Measurements from ENCODE around the gene C1orf159. TPM values are rescaled to one million over a fixed set of nuclear protein-coding genes. Genes with fewer than 3 reads are reported as not detected.

The C1orf159 gene
- total RNA-seq, 1 donor from 2014 or later = 9.7 TPM

- Histone ChIP-seq H3K27me3 (no peaks in the 10 kb centered on the region), H3K4me3 (no peak overlapping the region), H3K4me1 (peaks cover 14% of the 10 kb centered on the region), H3K9me3 (no peaks in the 10 kb centered on the region), H3K36me3 (peaks cover 12% of the 10 kb centered on the region), H3K27ac (no peak overlapping the region)
- DNase-seq = no peak
- no peak for ATAC-seq
- TF ChIP-seq CTCF (IDR thresholded peaks at IDR 0.05) = no peak
- intact Hi-C loops (cut with DNase I) = no loop called here
Observed at GRCh38 chr1:1043921-1044320, 72.0 kb downstream of the C1orf159 start.

GRCh38 chr1:1043411-1043810 lies 72.5 kb downstream of the C1orf159 start:
- H3K4me1 ChIP-seq = peaks cover 17% of the 10 kb centered on the region
- intact Hi-C loops (cut with DNase I) = no loop called here
- ATAC-seq (no peak), DNase-seq (no peak)
- peaks cover 12% of the 10 kb centered on the region for H3K36me3 ChIP-seq
- no peaks in the 10 kb centered on the region for H3K9me3 ChIP-seq
- no peaks in the 10 kb centered on the region for H3K27me3 ChIP-seq
- no peak overlapping the region for H3K27ac ChIP-seq
- no peak overlapping the region for H3K4me3 ChIP-seq
- no peak for TF ChIP-seq CTCF (IDR thresholded peaks at IDR 0.05)

GRCh38 chr1:1042835-1043234 lies 73.1 kb downstream of the C1orf159 start:
- intact Hi-C loops (cut with DNase I) = no loop called here
- no peak for TF ChIP-seq CTCF (IDR thresholded peaks at IDR 0.05)
- Histone ChIP-seq H3K9me3 (no peaks in the 10 kb centered on the region), H3K4me3 (no peak overlapping the region), H3K4me1 (peaks cover 17% of the 10 kb centered on the region), H3K36me3 (peaks cover 12% of the 10 kb centered on the region), H3K27me3 (no peaks in the 10 kb centered on the region), H3K27ac (no peak overlapping the region)
- no peak for ATAC-seq
- no peak for DNase-seq

- H3K4me3 ChIP-seq = no peak overlapping the region
- H3K9me3 ChIP-seq = no peaks in the 10 kb centered on the region
- peaks cover 2% of the 10 kb centered on the region for H3K36me3 ChIP-seq
- ATAC-seq (no peak), DNase-seq (no peak)
- no peak for TF ChIP-seq CTCF (IDR thresholded peaks at IDR 0.05)
- H3K27me3 ChIP-seq = no peaks in the 10 kb centered on the region
- H3K4me1 ChIP-seq = peaks cover 17% of the 10 kb centered on the region
- H3K27ac ChIP-seq = no peak overlapping the region
- intact Hi-C loops (cut with DNase I) = no loop called here
Observed at GRCh38 chr1:1041873-1042272, 74.0 kb downstream of the C1orf159 start.

GRCh38 chr1:1041092-1041523 lies 74.8 kb downstream of the C1orf159 start:
- TF ChIP-seq CTCF (IDR thresholded peaks at IDR 0.05) = no peak
- ATAC-seq (no peak), DNase-seq (no peak)
- intact Hi-C loops (cut with DNase I) = no loop called here
- H3K36me3 ChIP-seq = no peaks in the 10 kb centered on the region
- no peak overlapping the region for H3K27ac ChIP-seq
- H3K4me3 ChIP-seq = no peak overlapping the region
- no peaks in the 10 kb centered on the region for H3K27me3 ChIP-seq
- H3K4me1 ChIP-seq = peaks cover 17% of the 10 kb centered on the region
- H3K9me3 ChIP-seq = no peaks in the 10 kb centered on the region

Measured in upper lobe of right lung (tissue), 1 donor.